ENCODE measurements around the gene CD14.
"Not testable (repeated sequence)": the region's sequence is repeated elsewhere in the genome, so short reads cannot be mapped to it uniquely, and the experiment has no call there.

Gene CD14

DNA sequence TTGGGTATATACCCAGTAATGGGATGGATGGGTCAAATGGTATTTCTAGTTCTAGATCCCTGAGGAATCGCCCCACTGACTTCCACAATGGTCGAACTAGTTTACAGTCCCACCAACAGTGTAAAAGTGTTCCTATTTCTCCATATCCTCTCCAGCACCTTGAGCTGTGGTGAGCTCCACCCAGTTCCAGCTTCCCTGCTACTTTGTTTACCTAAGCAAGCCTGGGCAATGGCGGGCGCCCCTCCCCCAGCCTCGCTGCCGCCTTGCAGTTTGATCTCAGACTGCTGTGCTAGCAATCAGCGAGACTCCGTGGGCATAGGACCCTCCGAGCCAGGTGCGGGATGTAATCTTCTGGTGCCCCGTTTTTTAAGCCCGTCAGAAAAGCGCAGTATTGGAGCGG lies 39.9 kb downstream of the CD14 start:
- not testable (repeated sequence) for DNase-seq

- no peak for DNase-seq
These were observed 41.1 kb downstream of the CD14 start for GRCh38 chr5:140591747-140592372.

- DNase-seq = no peak
These were observed 42.1 kb downstream of the CD14 start for GRCh38 chr5:140590861-140591260.

GRCh38 chr5:140588311-140589070 lies 44.5 kb downstream of the CD14 start:
- DNase-seq = no peak

DNA sequence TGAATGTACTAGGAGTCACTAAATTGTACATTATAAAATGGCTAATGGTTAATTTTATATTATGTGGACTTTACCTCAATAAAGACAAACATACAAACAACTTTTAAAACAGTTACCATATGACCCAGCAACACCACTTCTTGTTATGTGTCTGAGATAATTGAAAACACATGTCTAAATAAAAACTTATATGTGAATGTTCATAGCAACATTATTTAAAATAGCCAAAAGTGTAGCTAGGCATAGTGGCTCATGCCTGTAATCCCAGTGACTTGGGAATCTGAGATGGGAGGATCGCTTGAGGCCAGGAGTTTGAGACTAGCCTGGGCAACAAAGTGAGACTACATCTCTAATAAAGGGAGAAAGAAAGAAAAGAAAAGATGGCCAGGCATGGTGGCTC lies 45.5 kb downstream of the CD14 start:
- no peak for DNase-seq

Measured in NCI-H2107 (cell line).